GM18519 (cell line): ENCODE measurements around the gene ITM2C.

ENCODE experiments used
- ATAC-seq: cut with Tn5 transposase; IDR thresholded peaks from one replicate; pipeline ENCODE4 v1.9.1; 2021; ENCODE audit warnings: mild to moderate bottlenecking, moderate library complexity; ENCODE audit not compliant: unreplicated experiment, low FRiP score

The ITM2C gene

DNA sequence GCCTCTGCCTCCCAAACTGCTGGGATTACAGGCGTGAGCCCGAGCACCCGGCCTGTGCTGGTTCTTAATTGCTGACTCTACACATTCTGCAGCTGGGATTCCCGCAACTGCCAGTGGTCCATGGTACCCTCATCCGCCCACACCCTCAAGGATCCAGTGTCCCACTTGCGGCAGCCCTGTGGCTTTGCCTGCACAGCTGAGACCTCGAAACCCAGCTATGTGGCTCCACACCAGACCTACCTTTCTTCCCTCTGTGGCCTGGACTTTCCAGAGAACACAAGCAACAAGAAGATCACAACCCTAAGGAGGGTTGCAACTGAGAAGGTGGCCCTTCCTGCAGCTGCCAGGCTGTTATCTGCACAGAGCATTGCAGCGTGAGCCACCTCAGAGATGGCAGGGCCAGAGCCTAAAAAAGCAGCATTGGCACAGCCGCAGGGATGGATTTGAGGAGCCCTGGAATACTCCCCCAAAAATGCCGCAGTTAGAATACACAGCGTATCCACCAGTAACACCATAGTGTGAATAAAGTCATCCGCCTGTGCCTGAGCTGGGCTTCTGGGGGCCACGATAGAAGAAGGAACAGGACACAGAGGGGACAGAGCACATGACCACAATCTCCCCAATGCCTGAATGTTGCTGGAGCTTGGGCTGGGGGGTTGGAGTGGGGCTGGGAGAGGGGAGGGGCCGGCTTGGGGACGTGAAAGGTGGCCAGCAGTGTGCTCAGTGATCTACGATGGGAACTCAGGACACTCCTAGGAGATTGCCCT lies 58.4 kb downstream of the ITM2C start:
- no peak for ATAC-seq

DNA sequence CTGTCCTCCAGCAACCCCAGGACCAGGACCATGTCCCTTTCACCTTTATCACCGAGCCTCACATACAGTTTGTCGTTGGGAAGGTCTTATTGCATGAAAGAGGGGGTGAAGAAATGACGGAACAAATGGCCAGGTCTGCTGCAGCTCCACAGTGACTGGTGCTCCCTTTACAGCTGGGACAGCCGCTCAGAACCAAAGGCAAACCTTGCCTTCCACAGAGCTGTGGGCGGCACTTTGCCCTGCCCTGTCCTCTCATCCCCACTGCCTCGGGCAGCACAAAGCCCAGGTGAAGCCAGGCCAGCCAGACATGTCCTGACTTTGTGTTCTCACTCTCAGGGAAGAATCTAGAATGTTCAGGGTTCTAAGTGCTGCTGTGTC lies 59.3 kb downstream of the ITM2C start:
- ATAC-seq = no peak

DNA sequence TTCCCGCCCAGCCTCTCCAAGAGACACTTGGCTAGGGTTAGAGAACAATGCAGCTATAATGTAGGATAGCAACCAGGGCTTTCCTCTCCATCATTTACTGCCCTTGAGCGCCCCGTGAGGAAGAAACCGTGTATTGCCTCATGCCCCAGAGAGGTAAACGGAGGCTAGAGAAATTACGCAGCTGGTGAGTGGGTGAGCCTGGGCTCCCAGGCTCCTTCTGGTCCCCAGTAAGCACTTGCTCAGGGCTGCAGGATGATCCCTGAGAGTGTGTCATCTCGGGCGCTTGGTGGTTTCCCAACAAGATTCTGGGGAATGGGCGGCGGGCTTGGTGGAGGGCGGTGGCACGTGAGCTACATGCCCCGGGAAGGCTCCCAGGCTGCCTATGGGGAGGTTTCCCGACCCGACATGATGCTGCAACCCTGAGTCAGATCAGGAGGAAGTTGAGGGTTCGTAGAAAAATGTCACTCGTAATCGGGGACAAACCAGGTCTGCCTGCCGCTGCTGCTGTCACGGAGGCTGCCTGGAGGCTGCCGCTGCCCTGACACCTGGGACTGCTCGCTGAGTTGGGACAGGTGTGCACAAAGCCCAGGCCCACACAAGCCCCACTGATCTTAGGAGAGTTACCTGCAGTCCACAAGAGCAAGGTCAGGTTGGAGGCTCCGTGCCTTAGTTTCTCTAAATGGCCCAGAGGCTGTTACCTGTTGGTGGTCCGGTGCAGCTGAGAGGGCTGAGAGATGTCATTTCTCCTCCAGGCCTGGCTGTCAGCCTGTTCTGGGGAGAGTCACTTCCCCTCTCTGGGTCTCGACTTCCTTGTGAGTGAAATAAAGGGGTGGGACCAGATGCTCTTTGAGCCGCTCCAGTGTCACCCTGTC lies 60.0 kb downstream of the ITM2C start, which contains the start of gene GPR55:
Gene GPR55, minus strand, starts transcription at position 773 of the 872 bp plus-strand sequence. CDS start 14,280 bp downstream, outside the sequence.
- no peak for ATAC-seq

DNA sequence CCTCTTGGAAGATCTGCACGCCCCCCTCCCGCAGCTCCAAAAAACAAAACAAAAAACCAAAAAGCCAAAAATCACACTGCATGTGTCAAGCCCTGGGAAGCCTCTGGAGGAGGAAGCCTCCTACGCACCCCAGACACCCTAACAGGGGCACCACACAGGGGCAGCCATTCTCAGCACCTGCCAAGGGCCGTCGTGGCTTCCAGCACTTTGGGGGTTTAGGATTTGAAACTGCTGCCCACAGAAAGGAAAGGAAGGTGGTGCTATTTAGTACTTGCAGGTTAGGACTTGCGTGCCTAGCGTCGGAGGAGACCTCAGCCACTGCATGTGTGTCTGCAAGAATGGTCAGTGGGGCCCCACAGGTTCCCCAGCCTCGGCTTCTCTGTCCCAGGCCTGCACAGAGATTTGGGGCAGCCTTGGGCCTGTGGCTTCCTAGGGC lies 60.7 kb downstream of the ITM2C start:
- ATAC-seq = no peak

DNA sequence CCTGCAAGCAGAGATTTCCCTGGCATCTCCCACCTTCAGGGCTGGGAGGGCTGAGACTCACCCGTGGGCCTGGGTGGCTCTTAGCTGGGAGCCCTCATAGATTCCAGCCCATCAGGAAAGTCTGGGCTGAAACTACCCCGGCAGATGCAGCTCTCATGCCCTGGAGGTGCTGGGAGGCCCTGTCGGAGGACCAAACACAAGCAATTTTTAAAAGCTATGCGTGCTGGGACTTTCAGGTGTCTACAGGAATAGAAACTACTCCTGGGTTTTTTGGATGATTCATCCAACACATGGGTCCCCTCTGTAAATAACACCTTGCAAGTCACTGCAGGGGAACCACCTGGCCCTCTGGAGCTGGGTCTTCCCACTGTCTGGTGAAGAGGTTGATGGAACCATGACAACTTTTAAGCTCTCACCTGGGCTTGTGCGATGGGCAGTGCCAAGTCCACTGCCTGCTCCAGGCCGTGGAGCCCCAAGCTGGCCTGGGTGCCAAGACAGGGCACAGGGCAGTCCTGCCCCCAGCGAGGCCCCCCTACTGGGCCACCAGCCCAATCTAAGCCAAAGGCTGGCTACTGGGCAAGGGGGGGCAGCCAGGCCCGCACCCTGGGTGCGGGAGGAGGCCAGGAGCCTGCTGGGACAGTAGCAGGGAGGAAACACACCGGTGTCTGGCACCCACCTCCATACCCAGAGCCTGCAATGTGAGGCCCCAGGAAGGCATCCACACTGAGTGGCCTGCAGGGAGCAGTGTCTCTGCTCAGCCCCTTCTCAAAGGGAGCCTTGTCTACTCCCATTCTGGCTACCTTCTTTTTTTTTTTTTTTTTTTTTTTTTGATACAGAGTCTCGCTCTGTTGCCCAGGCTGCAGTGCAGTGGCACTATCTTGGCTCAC lies 61.4 kb downstream of the ITM2C start:
- ATAC-seq = no peak

DNA sequence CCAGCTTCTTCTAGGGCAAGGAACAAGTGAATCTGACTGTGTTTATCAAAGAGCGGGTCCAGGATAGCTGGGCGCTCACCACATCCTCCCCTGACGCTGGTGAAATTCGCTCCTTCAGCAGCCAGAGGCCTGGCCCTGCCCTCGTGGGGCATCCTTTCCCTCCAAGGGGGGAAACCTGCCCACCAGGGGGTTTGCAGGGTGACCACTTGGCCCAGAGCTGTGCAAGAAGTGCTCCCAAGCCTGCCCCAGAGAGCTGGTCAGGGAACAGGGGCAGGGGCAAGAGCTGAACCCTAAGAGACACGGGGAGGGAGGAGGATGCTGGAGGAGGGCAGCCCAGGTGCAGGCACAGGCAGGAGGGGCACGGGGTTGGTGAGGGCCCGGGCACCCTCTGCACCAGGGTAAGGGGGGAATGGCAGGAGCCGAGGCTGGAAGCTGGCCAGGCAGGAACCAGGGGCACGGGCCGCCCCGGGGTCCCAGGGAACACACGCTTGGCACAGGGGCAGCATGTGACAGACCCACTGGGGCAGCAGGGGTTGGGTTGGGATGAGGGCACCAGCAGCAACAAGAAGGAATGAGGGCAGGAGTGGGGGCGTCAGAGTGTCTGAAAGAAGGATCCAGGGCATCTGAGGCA lies 63.1 kb downstream of the ITM2C start:
- no peak for ATAC-seq
